Measurements from ENCODE around the gene CHMP2B.
A peak's percentile ranks its signal among the peaks of the same experiment; 100 is the strongest.
"Not testable (repeated sequence)": the region's sequence is repeated elsewhere in the genome, so short reads cannot be mapped to it uniquely, and the experiment has no call there.

CHMP2B gene

DNA sequence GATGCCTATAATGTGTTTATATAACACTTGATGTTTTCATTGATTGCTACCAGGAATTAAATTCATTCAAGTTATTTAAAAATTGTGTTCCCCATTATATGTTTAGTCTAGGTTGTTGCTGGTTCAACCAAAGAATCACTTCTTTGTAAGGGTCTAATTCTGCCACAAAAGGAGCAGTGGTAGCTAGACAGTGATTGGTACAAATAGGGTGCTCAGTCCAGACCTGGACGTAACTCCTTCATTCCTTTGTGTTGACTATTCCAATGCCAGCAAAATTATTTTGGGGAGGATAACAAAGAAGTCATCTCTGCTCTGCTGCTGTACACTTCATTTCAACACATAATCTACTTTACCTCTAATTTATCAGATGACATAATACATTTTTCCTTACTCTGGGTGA, 1.2 kb downstream of the CHMP2B start:
- DNase-seq (ENCODE audit: insufficient read length, low spot score) (peak; percentile 3), FAIRE-seq (no peak)

DNA sequence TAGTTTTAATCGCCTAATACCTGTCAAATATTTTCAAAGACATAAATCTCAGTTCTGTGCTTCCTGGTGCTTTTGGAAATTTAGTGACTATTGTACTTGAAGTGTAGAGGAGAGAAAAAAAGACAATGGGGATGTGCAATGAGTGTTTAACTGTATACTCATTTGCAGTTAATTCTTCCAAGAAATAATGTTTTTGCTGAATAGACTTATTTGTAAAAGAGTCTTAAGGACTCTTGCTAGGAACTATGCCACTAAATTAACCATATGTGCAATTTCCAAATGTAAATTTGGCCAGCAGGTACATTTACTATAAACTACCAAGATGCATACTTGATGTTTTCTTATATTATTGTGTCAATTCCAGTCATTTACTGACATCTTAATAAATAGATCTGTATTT, 2.0 kb downstream of the CHMP2B start:
- DNase-seq (ENCODE audit: insufficient read length, low spot score) (no peak), FAIRE-seq (no peak)

DNA sequence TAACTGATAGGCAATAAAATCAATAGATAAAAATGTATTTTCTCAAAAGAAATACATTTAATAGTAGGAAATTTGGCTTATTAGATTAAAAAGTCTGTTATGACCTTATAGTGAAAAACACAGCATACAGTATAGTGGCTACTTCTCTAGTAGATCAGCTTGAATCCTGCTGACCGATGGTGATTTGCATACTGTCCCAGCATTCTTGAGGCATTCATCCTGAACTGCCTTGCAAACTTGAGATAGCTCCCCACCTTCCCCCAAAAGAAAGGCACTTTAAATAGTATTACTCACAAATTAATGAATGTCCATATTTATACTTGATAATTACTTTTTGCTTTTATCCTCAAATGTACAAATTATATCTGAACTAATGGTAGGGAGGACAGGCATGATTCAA, 6.7 kb downstream of the CHMP2B start:
- FAIRE-seq (no peak), DNase-seq (ENCODE audit: insufficient read length, low spot score) (no peak)

DNA sequence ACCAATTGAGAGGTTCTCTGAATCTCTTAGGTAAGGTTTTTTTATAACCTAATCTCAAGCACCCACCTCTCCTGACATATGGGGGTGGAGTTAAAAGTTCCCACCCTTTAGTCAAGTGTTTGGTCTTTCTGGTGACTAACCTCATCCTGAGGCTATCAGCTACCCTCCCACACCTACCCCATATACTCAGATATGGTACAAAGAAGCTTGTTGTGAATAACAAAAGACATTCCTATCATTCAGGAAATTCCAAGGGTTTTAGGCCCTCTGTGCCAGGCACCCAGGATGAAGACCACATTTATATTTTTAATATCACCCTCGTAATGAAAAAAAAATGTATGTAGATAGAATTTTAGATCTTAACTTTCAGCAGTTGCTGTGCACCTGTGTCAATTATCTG, 9.0 kb downstream of the CHMP2B start:
- no peak for DNase-seq (ENCODE audit: insufficient read length, low spot score)
- no peak for FAIRE-seq

DNA sequence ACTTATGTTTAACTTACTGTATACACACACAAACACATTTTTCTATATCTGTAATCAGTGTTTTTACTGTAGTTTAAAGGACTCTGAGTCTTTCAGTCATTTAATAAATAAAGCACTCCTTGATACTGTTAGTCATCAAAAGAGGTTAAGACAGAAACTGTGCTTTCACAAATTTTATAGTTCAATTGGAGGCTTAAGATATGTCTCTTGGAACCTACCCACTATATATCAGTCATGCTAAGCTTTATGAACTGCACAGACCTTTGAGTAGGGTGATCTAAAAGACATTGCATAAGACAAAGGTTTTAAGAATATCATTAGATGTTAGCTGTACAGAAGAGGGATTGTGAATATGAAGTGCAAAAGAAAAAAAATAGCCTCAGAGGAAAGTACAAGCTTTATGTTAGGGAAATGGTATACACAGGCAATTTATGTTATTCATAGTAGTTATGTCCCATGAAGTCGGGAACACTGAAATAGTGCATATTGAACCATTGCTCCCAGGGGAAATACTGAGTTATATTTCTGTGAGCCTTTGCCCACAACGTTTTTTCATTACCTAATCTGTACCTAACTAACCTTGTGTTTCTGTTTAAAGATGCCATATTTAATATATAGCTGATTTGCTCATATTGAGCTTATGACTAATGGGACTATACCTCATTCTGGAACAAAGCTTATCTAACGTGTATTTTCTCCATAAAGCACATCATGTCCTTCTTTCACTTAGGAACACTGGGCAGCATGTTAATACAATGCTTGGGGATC, 19.7 kb downstream of the CHMP2B start:
- DNase-seq (ENCODE audit: insufficient read length, low spot score): no peak
- FAIRE-seq: no peak

DNA sequence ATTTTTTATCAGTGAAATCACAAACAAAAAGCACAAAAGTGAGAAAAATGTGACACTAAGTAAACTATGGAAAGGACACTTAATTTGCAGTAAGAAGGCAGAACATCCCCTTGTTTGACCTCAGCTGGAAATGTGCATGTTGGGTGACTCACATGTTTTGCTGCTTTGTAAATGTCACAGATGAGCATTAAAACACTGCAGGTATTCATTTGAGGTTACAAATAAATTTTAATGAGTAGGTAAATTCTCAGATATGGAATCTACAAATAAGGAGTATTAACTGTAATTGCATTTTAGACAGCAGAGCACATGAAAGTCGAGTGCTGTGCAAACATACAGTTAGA, 20.3 kb downstream of the CHMP2B start:
- FAIRE-seq (no peak), DNase-seq (ENCODE audit: insufficient read length, low spot score) (no peak)

DNA sequence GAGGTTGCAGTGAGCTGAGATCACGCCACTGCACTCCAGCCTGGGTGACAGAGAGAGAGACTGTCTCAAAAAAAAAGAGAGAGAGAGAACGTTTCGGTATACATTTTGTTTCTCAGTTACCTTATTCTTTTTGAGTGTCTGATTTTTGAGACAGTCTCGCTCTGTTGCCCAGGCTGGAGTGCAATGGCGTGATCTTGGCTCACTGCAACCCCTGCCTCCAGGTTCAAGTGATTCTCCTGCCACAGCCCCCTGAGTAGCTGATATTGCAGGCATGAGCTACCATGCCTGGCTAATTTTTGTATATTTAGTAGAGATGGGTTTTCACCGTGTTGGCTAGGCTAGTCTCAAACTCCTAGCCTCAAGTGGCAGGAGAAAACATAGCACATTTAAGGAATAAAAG, 21.1 kb downstream of the CHMP2B start:
- not testable (repeated sequence) for DNase-seq (ENCODE audit: insufficient read length, low spot score); FAIRE-seq

DNA sequence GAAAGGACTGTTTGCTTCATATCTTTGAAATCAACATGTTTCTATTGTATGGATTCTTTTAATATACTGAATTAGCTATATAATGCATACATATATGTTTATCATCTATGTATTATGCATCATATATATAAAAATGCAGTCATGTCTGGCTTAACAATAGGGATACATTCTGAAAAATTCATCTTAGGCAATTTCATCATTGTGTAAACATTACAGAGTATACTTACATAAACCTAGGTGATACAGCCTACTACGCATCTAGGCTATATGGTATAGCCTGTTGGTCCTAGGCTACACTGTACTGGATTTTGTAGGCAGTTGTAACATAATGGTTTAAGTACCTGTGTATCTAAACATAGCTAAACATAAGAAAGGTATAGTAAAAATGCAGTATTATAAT, 21.7 kb downstream of the CHMP2B start:
- DNase-seq (ENCODE audit: insufficient read length, low spot score) (no peak), FAIRE-seq (no peak)

DNA sequence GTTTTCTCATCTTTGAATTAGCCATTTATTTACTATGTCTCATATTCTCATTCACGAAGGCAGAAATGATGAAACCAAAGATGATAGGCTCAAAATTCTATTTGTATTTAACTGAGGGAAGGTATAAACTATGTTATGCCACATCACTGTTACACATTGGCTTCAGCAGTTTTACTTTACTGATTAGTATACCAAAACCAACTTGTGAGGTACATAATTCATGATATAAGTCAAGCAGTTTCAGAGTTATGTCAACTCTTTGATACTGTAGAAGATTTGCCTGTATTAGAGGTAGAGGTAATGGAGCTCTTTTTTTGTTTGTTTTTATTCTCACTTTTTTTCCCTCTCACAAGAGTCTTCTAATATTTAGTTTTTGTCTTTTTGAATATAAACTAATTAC, 22.9 kb downstream of the CHMP2B start:
- no peak for DNase-seq (ENCODE audit: insufficient read length, low spot score)
- no peak for FAIRE-seq

DNA sequence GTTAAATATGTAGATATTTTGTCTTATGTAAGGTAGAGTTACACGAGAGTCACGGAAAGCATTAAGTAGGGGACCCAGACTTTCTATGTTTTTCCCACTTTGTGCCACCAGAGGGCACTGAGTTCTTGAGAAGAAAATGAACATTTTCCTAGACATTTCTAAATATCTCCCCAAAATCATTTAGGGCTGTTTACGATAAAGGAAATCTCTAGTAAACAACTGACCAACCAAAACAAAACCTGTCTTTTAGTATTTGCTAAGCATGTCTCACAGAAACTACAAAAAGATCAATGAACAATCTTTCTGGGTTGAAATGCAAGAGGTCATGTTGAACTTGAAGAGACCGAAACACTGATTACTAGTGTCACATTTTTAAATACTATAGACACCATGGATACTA, 33.2 kb downstream of the CHMP2B start:
- FAIRE-seq: no peak
- peak; percentile 13 for DNase-seq (ENCODE audit: insufficient read length, low spot score)

DNA sequence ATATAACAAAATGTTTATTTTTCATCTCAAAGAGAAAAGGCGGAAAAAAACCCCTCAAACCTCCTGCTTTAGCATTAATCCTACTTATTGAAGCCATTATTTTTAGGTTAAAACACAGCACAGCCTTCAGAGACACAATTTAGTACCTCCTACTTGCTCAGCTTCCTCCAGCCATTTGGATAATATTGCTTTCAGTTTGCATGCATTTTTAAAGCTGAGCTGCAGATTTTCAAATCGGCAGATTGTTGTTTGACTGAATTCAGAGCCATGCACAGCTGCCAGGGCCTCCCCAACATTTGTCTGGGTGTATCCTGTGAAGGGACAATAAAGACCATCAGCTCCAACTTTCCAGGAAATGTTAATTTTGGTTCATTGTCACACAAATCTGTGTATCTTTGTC, 34.8 kb downstream of the CHMP2B start:
- DNase-seq (ENCODE audit: insufficient read length, low spot score): no peak
- no peak for FAIRE-seq

DNA sequence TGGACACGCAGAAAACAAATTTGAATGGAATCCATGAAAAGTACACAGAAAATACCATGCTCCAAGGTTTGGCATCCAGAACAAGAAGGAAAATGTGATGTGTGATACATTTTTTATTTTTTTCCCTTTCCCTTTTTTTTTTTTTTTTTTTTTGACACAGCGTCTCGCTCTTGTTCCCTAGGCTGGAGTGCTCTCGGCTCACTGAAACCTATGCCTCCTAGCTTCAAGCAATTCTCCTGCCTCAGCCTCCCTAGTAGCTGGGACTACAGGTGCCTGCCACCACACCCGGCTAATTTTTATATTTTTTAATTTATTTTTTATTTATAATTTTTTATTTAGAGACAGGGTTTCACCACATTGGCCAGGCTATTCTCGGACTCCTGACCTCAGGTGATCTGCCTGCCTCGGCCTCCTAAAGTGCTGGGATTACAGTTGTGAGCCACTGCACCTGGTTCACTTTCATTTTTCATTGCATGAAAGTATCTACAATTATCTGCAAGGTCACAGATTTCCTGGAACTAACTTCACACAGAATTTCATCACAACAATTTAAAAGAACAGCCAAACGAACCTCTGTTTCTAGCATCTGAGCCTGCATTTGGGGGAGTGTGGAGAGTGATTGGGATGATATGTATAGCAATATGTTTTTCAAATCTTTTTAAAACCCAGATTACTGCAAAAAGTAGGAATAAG, 41.0 kb downstream of the CHMP2B start:
- no peak for DNase-seq (ENCODE audit: insufficient read length, low spot score)
- no peak for FAIRE-seq

DNA sequence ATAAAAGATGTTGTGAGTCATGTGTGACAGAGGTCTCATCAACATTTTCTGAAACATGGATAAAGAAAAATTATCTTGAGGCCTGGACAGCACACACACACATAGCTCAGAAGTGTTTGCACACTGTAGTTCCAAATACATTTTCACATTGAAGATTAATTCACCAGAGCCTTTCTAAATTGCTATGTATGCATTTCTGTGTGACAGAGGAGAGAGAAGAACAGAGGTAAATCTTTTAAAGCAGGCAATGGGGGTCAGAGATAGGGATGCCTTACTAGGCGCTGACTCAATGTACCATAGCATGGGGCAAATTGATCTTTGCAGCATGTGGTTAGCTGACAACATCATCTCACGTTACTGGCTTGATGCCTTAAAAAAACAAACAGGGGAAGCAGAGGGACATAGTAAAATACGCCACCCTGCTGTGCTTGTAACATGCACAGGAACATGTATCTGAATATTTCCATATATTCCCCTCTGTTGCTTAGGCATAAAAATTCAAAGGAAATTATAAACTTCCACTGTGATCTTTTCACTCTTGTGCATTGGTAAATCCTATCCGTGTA, 41.6 kb downstream of the CHMP2B start:
- FAIRE-seq: no peak

DNA sequence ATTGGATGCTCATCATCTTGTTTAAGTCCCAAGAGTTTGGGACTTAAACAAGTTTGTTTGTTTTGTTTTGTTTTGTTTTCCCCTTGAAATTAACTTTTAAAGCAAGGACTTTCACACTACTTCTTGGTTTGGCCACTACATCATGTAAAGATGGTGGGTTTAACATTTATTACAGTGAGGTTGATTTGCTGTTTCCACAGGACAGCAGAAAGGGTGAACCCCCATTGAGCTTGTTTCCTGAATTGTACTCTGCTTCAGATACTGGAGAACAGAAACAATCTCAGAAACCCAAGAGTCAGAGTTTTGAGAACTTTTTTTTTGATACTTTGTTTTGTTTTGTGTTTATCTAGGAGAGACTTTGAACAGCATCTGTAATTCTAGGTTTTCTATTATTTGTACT, 42.6 kb downstream of the CHMP2B start:
- FAIRE-seq: no peak
- no peak for DNase-seq (ENCODE audit: insufficient read length, low spot score)

More for the DNA sequence above, 41.6 kb downstream of the CHMP2B start:
- no peak for DNase-seq (ENCODE audit: insufficient read length, low spot score)

DNA sequence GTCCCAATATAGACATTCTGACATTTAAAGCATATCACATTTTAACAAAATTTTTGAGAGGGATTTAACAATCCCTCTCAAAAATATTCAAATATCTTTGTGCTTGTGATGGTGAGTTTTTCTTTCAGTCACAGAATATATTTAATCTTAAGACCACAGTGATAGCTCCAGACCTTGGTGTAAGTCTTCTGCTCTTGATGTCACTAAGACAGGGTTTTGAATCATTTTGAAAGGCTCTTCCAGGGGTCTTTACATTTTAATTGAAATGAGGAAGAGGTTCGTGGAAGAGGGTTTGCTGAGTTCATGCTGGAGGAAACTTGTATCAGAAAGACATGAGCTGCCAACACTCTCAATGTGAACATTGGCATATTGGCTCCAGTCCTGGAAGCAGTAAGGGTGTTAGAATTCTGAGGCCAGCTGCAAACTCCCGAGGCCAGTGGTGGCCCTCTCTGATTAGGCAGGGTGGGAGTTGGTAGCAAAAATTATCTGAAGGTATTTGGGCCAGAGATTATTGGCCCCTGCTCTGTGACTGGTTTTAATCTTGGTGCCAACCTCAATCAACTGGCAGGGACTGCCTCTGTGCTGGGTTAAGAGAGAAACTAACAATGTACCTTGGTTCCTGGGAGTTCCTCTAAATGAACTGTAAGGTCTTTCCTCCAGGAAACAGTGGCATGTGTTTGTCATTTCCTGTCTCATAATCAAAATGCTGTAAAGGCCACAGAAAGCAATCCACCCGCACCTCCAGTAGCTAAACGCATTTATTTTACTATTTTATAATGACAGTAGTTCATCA, 44.0 kb downstream of the CHMP2B start:
- FAIRE-seq (no peak), DNase-seq (ENCODE audit: insufficient read length, low spot score) (no peak)

DNA sequence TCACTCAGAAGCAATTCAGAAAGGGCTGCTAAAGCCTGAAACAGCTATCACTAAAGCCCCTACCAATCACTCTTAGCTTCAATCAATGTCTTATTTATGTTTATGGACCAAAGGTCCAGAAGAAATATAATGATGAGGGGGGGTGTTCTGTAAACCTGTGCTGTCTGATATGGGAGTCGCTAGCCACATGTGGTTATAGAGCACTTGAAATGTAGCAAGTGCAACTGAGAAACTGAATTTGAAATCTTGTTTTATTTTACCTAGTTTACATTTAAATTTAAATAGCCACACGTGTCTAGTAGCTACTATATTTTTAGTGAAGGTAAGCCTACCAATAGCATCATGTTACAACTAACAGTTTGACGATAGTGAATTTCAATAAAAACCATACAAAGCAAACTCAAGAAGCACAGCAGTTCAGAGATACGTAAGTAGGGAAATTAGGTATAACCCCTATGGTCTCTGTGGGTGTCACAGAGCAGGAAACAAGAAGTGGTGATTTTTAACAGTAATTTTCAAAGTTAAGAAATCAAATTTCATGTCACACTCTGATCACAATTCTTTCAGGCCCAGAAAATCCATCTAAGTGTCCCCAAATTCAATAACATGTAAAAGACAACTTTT, 45.7 kb downstream of the CHMP2B start:
- no peak for FAIRE-seq

DNA sequence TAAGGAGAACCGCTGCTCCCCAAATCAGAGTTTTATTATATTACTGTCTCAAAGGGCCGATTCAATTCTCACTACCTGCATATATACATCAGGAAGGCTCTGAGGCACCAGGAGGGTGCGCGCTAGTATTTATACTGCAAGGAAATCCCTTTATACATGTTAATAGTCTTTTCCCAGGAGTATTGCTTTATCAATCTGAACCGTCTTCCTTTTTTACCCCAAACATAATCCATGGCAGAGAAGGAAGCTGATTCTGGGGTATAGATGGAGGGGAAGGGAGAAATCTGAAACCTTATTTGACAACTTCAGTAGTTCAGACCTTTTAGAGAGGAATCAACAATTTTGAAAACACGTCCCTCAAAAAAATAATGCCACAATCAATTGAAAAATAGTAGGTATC, 49.4 kb downstream of the CHMP2B start, which contains the start of gene POU1F1:
POU1F1 (minus strand) TSS at position 101 of the 400 bp plus-strand sequence. CDS start 122 bp downstream, outside the sequence.
- no peak for FAIRE-seq
- DNase-seq (ENCODE audit: insufficient read length, low spot score): no peak

More for the DNA sequence above, 45.7 kb downstream of the CHMP2B start:
- no peak for DNase-seq (ENCODE audit: insufficient read length, low spot score)

DNA sequence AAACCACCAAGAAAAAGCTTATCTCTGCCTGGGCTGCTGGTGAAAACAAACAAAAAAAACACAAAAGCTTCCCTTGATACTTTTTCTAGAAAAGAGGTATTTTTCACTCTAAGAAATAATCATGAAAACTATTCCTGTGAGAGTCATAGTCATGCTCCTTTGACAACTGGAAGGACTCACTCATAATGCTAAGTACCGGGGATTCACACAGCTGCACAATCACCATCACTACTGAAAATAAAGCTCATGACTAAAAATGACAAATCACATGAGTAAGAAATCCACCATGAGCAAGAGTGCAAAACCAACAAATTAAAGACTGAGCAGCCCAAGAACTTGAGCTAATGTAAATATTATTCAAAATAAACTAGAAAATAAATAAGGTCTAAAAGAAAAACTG, 59.9 kb downstream of the CHMP2B start:
- FAIRE-seq (no peak), DNase-seq (ENCODE audit: insufficient read length, low spot score) (no peak)

DNA sequence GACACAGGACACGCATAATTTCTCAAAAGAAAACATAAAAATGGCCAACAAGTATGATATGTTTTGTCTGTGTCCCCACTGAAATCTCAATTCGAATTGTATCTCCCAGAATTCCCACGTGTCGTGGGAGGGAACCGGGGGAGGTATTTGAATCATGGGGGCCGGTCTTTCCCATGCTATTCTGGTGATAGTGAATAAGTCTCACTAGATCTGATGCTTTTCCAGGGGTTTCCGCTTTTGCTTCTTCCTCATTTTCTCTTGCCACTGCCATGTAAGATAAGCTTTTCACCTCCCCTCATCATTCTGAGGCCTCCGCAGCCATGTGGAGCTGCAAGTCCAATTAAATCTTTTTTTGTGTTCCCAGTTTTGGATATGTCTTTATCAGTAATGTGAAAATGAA, 61.3 kb downstream of the CHMP2B start:
- FAIRE-seq: no peak
- DNase-seq (ENCODE audit: insufficient read length, low spot score): no peak

DNA sequence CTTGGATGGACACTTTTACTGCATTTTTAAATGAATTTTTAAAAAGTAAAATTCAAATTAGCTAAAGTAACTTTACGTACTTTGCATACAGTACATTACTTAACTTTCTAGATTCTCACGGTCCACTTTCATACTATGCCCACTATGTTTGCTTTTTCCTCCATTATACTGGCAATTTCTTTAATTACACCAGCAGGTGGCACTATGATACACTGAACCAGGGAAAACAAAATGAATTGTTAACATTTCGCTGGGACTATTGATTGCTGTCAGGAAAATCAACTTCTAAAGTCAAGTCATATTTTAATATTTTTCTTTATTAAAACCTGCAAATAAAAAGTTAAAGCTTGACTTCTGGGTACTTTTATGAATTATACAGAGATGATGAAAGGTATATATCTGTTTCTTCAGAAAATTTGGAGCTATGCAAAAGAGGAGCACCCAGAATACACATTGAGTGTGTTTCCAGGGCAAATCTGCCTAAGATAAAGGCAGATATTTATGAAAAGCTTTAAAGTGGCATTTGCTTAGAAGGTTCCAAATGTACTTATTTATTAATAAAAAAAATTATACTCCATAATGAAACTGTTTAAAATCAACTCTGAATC, 71.1 kb downstream of the CHMP2B start:
- FAIRE-seq: no peak
- peak; percentile 22 for DNase-seq (ENCODE audit: insufficient read length, low spot score)
